Breast epithelium (tissue), 3 donors: ENCODE results near the gene PPARA.

Source experiments
- POLR2AphosphoS5 ChIP-seq, 3 donors: sonication (generic); formaldehyde crosslinking; IDR thresholded peaks; one replicate each; pipeline ENCODE4 v1.6.1; 2017; ENCODE audit warnings: antibody characterized with exemption in 3 of 3
- TF ChIP-seq, protein P1 (sequence below), 3 donors: fragments of 450-650 bp; IDR thresholded peaks; one replicate each; pipeline ENCODE4 v1.5.1; 2016 to 2017; ENCODE audit warnings: antibody characterized with exemption in 3 of 3, mild to moderate bottlenecking in 3 of 3, moderate library complexity in 3 of 3

DNA sequence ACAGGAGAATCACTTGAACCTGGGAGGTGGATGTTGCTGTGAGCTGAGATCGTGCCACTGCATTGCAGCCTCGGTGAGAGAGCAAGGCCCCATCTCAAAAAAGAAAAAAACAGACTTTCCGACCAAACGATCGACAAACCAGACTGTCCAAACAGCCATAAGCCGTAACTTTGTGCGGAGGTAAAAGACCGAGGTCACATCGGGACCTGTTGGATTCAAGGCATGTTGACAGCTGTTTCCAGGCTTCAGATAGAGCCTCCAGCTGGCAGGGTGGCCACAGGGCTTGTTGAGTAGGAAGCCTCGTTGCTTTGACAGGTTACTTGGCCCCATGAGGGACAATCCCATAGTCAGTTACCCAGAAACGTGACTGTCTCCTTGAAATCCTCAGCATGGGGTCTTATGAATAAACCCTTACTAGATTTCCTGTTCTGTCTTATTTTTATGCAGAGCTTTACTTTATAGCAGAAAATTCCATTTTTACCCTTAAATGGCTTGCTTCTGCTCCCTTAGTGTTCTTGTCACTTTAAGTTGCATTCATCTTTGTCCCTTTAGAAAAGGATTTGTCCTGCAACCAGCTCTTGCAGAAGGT is 22.3 kb downstream of the PPARA start:
- TF ChIP-seq, protein P1, sequence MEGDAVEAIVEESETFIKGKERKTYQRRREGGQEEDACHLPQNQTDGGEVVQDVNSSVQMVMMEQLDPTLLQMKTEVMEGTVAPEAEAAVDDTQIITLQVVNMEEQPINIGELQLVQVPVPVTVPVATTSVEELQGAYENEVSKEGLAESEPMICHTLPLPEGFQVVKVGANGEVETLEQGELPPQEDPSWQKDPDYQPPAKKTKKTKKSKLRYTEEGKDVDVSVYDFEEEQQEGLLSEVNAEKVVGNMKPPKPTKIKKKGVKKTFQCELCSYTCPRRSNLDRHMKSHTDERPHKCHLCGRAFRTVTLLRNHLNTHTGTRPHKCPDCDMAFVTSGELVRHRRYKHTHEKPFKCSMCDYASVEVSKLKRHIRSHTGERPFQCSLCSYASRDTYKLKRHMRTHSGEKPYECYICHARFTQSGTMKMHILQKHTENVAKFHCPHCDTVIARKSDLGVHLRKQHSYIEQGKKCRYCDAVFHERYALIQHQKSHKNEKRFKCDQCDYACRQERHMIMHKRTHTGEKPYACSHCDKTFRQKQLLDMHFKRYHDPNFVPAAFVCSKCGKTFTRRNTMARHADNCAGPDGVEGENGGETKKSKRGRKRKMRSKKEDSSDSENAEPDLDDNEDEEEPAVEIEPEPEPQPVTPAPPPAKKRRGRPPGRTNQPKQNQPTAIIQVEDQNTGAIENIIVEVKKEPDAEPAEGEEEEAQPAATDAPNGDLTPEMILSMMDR (IDR thresholded peaks at IDR 0.05) = no peak
- no peak for TF ChIP-seq POLR2AphosphoS5 (IDR thresholded peaks at IDR 0.05)
